Peyer's patch (tissue), 4 donors: ENCODE results near the gene MEF2C.

Experiments
- POLR2A ChIP-seq, 2 donors: fragments of 450-650 bp; IDR thresholded peaks; one replicate each; pipeline ENCODE4 v1.5.1; 2017; ENCODE audit warnings: antibody characterized with exemption in 2 of 2, mild to moderate bottlenecking in 2 of 2, moderate library complexity in 2 of 2
- TF ChIP-seq, protein P1 (sequence below), 6 experiments: fragments of 450-650 bp in 4 of 6; fragments of 200-600 bp in 2 of 6; sonication (generic) in 1 of 6; IDR thresholded peaks; one replicate each; pipeline ENCODE4 v1.5.1; 2017 to 2019; ENCODE audit warnings: antibody characterized with exemption in 6 of 6, mild to moderate bottlenecking in 3 of 6, moderate library complexity in 1 of 6

DNA sequence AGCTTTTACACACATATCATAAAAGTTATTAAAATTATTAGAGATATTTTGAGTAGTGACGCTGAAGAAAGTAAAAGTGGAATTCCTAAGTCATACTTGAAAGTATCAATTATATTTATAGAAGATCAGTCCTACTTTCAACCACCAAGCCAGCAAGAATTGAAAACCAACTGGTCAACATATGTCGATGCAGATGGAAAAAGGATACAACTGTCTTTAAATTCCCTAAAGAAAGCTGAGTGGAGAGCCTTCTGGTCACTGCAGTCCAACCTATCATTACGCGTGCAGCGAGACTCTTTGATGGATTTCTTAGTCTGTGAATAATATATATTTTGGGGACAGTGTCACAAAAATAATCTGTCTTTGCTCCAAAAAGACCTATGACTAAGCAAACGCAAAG is 15.3 kb downstream of the MEF2C start:
- TF ChIP-seq, protein P1, sequence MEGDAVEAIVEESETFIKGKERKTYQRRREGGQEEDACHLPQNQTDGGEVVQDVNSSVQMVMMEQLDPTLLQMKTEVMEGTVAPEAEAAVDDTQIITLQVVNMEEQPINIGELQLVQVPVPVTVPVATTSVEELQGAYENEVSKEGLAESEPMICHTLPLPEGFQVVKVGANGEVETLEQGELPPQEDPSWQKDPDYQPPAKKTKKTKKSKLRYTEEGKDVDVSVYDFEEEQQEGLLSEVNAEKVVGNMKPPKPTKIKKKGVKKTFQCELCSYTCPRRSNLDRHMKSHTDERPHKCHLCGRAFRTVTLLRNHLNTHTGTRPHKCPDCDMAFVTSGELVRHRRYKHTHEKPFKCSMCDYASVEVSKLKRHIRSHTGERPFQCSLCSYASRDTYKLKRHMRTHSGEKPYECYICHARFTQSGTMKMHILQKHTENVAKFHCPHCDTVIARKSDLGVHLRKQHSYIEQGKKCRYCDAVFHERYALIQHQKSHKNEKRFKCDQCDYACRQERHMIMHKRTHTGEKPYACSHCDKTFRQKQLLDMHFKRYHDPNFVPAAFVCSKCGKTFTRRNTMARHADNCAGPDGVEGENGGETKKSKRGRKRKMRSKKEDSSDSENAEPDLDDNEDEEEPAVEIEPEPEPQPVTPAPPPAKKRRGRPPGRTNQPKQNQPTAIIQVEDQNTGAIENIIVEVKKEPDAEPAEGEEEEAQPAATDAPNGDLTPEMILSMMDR (IDR thresholded peaks at IDR 0.05): no peak
- no peak for TF ChIP-seq POLR2A (IDR thresholded peaks at IDR 0.05)
